Heart right ventricle (tissue), 16 donors: ENCODE data around the gene EIPR1. TPM values are rescaled to one million over a fixed set of nuclear protein-coding genes. Genes with fewer than 3 reads are reported as not detected.

Source experiments
- ATAC-seq, 8 donors: fragments of 200-7000 bp; cut with Tn5 transposase; one replicate each; pipeline ENCODE4 v1.9.1; 2020; ENCODE audit warnings: mild to moderate bottlenecking in 8 of 8, moderate library complexity in 8 of 8, moderate number of reproducible peaks in 1 of 8
- DNase-seq, 2 donors: peaks; one replicate each; pipeline ENCODE4 v3.0.0-alpha.2; 2020
- H3K27ac ChIP-seq, 10 donors: fragments of 200-600 bp; sonication (generic) in 2 of 10; one replicate each; pipeline versions ENCODE4 v1.5.0 to v1.8.0; 2020 to 2022; ENCODE audit warnings: mild to moderate bottlenecking in 3 of 10
- H3K27me3 ChIP-seq, 7 donors: fragments of 200-600 bp; one replicate each; pipeline ENCODE4 v1.8.0; 2021 to 2022; ENCODE audit warnings: mild to moderate bottlenecking in 2 of 7
- H3K36me3 ChIP-seq, 9 donors: fragments of 200-600 bp; sonication (generic) in 1 of 9; one replicate each; pipeline versions ENCODE4 v1.5.0 to v1.8.0; 2020 to 2022; ENCODE audit warnings: mild to moderate bottlenecking in 2 of 9
- H3K4me1 ChIP-seq, 9 donors: fragments of 200-600 bp; sonication (generic) in 1 of 9; one replicate each; pipeline versions ENCODE4 v1.5.0 to v1.8.0; 2020 to 2022; ENCODE audit warnings: mild to moderate bottlenecking in 4 of 9
- H3K4me3 ChIP-seq, 10 donors: fragments of 200-600 bp; sonication (generic) in 2 of 10; one replicate each; pipeline versions ENCODE4 v1.5.0 to v1.8.0; 2020 to 2022; ENCODE audit warnings: mild to moderate bottlenecking in 7 of 10, moderate library complexity in 2 of 10
- H3K9me3 ChIP-seq, 11 donors: fragments of 200-600 bp in 10 of 11; sonication (generic) in 2 of 11; one replicate each; pipeline versions ENCODE4 v1.5.0 to v1.8.0; 2013 to 2022; ENCODE audit warnings: mild to moderate bottlenecking in 2 of 11, control low read depth in 1 of 11, moderate library complexity in 1 of 11
- WGBS, 2 donors: extraction: QIAGEN DNeasy Blood & Tissue Kit; methylation state at CpG; one replicate each; pipeline ENCODE4 v1.1.7; 2013; ENCODE audit warnings: inconsistent platforms in 1 of 2; 5-methylcytosine and 5-hydroxymethylcytosine counted together
- intact Hi-C, 10 donors: fragments of 100-400 bp; cut with DNase I; formaldehyde crosslinking; loops; one replicate each; pipeline versions ENCODE4 v1.11.1 to v1.14.2; 2022
- polyA plus RNA-seq, 2 donors: library from polyadenylated mRNA; stranded (reverse); fragments of 200-250 nt; gene quantifications; one replicate each; pipeline ENCODE4 v1.2.3, GENCODE V29; 2013
- total RNA-seq, 10 donors: library from RNA; stranded (reverse); fragmentation: NEBNext Ultra II Directional in 3 of 10; extraction: Animal tissue kit (Norgen Biotek cat#: 25700) in 3 of 10; gene quantifications; one replicate each; pipeline versions ENCODE4 v1.2.1 to v1.2.4, GENCODE V29; 2021 to 2023
- TF ChIP-seq, protein P1 (sequence below), 9 donors: fragments of 200-600 bp; sonication (generic) in 2 of 9; IDR thresholded peaks; one replicate each; pipeline versions ENCODE4 v1.5.0 to v1.8.0; 2021 to 2022; ENCODE audit warnings: antibody characterized with exemption in 9 of 9, mild to moderate bottlenecking in 5 of 9, moderate library complexity in 1 of 9
- donor health status: Arrhythmogenic right ventricular cardiomyopathy.
- donor health status: ischemic (EF 13 %, LVEDD 7.1; RV severe dilation, severe dysfunction).
- donor health status: healthy with polysubstance abuse.
- donor health status: DM: no; HTN: yes; CAD: no.
- donor health status: DM: no; HTN: no; CAD: no.
- donor health status: ischemic (EF 25% LVEDD 6.9; RV normal size, moderate dysfunction).
- donor health status: ischemic (EF 25% LVEDD 5.7; RV mildly dilated, moderate dysfunction).
- donor health status: healthy.
- donor health status: DM: yes; HTN: yes; CAD: no.
- donor health status: Ischemic cardiomyopathy.
- donor health status: ischemic (EF 35%, LVEDD 5.7; RV mildly dilated, moderate dysfunction).
- donor health status: nonischemic (EF 11% LVEDD 7.7; RV severe dilation, severe dysfunction).
- donor health status: DM: yes; HTN: yes; CAD: no.
- donor health status: PGD.
- donor health status: ischemic (EF 29% LVEDD 5.4; RV normal size, mild dysfunction).
- donor health status: nonischemic (EF 23%, LVEDD 6.1; RV moderate dilation, normal function).

EIPR1 gene
- total and polyA plus RNA-seq, 12 donors, result 6.8 to 22.3 (median 12.0) TPM

DNA sequence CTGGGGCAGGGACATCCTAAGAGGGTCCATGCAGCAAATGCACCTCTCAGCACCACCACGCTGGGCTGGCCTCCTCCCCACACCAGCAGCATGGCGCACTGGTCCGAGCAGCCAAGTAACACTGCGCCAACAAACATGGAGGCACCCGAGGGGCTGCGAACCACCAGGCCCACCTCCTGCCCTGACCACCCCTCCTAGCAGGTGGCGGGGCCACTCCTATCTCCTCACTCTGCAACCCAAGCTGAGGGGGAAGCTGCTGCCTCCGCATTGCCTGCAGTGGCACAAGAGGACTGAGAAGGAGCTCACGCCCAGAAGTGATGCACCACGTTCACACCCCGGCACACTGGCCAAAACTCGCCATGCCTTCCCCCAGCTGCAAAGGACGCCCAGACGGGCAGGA, 94.4 kb downstream of the EIPR1 start:
- intact Hi-C loops, result no loop called here
- Histone ChIP-seq H3K27me3 (no peaks in the 10 kb centered on the region), H3K4me1 (peaks cover 0 to 8% (median 3%) of the 10 kb centered on the region in 9 donors), H3K4me3 (no peak overlapping the region), H3K9me3 (no peaks in the 10 kb centered on the region), H3K27ac (peak overlapping the region in 2 of 10 donors; percentile 31 to 43), H3K36me3 (no peaks in the 10 kb centered on the region)
- TF ChIP-seq, protein P1, sequence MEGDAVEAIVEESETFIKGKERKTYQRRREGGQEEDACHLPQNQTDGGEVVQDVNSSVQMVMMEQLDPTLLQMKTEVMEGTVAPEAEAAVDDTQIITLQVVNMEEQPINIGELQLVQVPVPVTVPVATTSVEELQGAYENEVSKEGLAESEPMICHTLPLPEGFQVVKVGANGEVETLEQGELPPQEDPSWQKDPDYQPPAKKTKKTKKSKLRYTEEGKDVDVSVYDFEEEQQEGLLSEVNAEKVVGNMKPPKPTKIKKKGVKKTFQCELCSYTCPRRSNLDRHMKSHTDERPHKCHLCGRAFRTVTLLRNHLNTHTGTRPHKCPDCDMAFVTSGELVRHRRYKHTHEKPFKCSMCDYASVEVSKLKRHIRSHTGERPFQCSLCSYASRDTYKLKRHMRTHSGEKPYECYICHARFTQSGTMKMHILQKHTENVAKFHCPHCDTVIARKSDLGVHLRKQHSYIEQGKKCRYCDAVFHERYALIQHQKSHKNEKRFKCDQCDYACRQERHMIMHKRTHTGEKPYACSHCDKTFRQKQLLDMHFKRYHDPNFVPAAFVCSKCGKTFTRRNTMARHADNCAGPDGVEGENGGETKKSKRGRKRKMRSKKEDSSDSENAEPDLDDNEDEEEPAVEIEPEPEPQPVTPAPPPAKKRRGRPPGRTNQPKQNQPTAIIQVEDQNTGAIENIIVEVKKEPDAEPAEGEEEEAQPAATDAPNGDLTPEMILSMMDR (IDR thresholded peaks at IDR 0.05), result no peak
- no peak for DNase-seq
- 93 to 94% methylated on average over 14 of the region's 14 CpGs for WGBS, 2 donors
- ATAC-seq, result no peak

DNA sequence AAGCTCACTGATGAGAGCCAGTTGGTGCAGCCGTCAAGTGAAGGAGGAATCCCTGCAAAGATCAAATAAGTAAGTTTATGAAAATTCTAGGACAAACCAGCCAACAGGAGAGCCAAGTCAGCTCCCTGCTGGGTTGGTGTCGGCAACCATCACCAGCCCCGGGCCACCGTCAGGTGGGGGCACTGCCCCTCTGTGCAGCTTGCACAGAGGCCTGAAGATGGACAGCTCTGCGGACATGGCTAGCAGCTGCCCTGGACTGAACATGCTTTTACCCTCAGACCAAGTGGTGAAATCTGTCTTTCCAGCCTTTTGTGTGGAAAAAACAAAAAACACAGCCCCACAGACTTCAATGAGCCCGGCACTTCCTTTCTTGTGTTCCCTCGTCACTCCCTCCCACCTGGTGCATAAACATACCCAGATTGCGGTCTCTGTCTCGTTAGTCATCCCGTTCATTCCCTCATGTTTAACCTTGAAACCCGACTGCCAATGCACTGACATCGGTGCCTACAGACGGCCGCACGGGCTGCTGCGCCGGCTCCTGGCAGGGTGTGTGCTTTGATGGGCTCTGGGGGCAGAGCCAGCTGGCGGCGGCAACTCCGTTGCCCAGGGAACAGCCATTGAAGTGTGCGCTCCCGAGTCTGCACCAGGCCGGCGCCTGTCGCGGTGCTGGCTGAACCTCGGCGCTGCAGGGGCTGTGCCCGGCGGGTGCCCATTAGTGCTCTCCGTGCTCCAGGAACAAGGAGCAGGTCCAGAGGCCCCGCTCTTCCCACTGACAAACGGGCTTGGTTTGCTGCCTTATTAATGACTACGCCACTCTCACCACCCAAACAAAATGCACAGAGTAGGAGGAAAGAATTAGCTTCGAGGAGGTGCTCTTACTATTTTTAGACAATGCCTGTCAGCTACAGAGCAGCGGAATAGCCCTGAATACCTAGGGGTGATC, 95.3 kb downstream of the EIPR1 start:
- Histone ChIP-seq H3K27me3 (no peaks in the 10 kb centered on the region), H3K36me3 (no peaks in the 10 kb centered on the region), H3K4me1 (peaks cover 0 to 8% (median 3%) of the 10 kb centered on the region in 9 donors), H3K9me3 (peaks cover 0 to 3% (median 0%) of the 10 kb centered on the region in 11 donors), H3K27ac (peak overlapping the region in 5 of 10 donors; percentile 10 to 65 (median 32)), H3K4me3 (peak overlapping the region in 2 of 10 donors; percentile 5 to 13)
- TF ChIP-seq, protein P1 (IDR thresholded peaks at IDR 0.05), result no peak
- ATAC-seq (peak; percentile 87 to 98 (median 96)), DNase-seq (peak; percentile 42 to 68)
- intact Hi-C loops, result no loop called here
- 62 to 69% methylated on average over 36 of the region's 36 CpGs for WGBS, 2 donors

GRCh38 chr2:3280683-3281520, 96.7 kb downstream of the EIPR1 start:
- H3K9me3 ChIP-seq, result peaks cover 0 to 14% (median 3%) of the 10 kb centered on the region in 11 donors
- H3K27ac ChIP-seq, result no peak overlapping the region
- no peak for DNase-seq
- H3K36me3 ChIP-seq, result no peaks in the 10 kb centered on the region
- WGBS, 2 donors, result 96% methylated on average over 13 of the region's 13 CpGs
- intact Hi-C loops, result no loop called here
- H3K27me3 ChIP-seq, result no peaks in the 10 kb centered on the region
- no peak overlapping the region for H3K4me3 ChIP-seq
- H3K4me1 ChIP-seq, result peaks cover 0 to 8% (median 3%) of the 10 kb centered on the region in 9 donors
- TF ChIP-seq, protein P1 (IDR thresholded peaks at IDR 0.05), result no peak
- ATAC-seq, result no peak

- 86 to 90% methylated on average over 20 of the region's 20 CpGs for WGBS, 2 donors
- no peaks in the 10 kb centered on the region for H3K36me3 ChIP-seq
- ATAC-seq (no peak), DNase-seq (no peak)
- intact Hi-C loops, result no loop called here
- H3K4me3 ChIP-seq, result no peak overlapping the region
- H3K9me3 ChIP-seq, result peaks cover 0 to 21% (median 7%) of the 10 kb centered on the region in 11 donors
- H3K4me1 ChIP-seq, result peaks cover 0 to 8% (median 3%) of the 10 kb centered on the region in 9 donors
- TF ChIP-seq, protein P1 (IDR thresholded peaks at IDR 0.05), result no peak
- no peak overlapping the region for H3K27ac ChIP-seq
- no peaks in the 10 kb centered on the region for H3K27me3 ChIP-seq
These were observed 97.4 kb downstream of the EIPR1 start for GRCh38 chr2:3280197-3280596.
